Panc1 (cell line): Measurements from ENCODE around the gene OARD1. TPM values are rescaled to one million over a fixed set of nuclear protein-coding genes. Genes with fewer than 3 reads are reported as not detected.

Source experiments
- ATAC-seq: fragments of 200-7000 bp; cut with Tn5 transposase; 2 replicates; pipeline ENCODE4 v1.9.1; 2020; ENCODE audit warnings: mild to moderate bottlenecking, moderate library complexity
- BruUV-seq: library from RNA; stranded (reverse); fragments of 400-500 nt; replicated peaks from 2 replicates; lab custom pipeline; 2021; lab: Mats Ljungman, UMichigan
- CTCF ChIA-PET: fragments of 300-600 bp; sonication (Branson Sonifier 250); formaldehyde crosslinking; loops from one replicate; lab custom pipeline; 2022; ENCODE audit warnings: antibody characterized with exemption; lab: Charles Lee
- POLR2A ChIA-PET: fragments of 300-600 bp; sonication (Branson Sonifier 250); formaldehyde crosslinking; loops from one replicate; lab custom pipeline; 2022; ENCODE audit warnings: antibody characterized with exemption; lab: Charles Lee
- DNase-seq: peaks from one replicate; pipeline ENCODE4 v3.0.0-alpha.2; 2010; ENCODE audit warnings: low read depth, low spot score
- H3K27ac ChIP-seq: 2 replicates; pipeline ENCODE4 v1.5.1; 2011; ENCODE audit warnings: mild to moderate bottlenecking, low read length, inconsistent platforms
- H3K27me3 ChIP-seq: fragments of 200-500 bp; sonication (Bioruptor generic); 2 replicates; pipeline ENCODE4 v1.6.0; 2014; ENCODE audit warnings: low read length, inconsistent platforms; ENCODE audit not compliant: control insufficient read depth, insufficient read depth
- H3K36me3 ChIP-seq: fragments of 200-500 bp; sonication (Bioruptor generic); 2 replicates; pipeline ENCODE4 v1.5.1; 2014; ENCODE audit warnings: inconsistent platforms, mild to moderate bottlenecking, low read length, moderate library complexity; ENCODE audit not compliant: control insufficient read depth, insufficient read depth
- H3K4me1 ChIP-seq: 2 replicates; pipeline ENCODE4 v1.5.1; 2011; ENCODE audit warnings: inconsistent platforms, mild to moderate bottlenecking, low read length, moderate library complexity; ENCODE audit not compliant: control insufficient read depth, insufficient read depth
- H3K4me3 ChIP-seq, 2 experiments: 2 replicates each; pipeline ENCODE4 v1.5.1; 2011 to 2012; ENCODE audit warnings: low read depth in 2 of 2, low read length in 2 of 2, mild to moderate bottlenecking in 2 of 2, inconsistent platforms in 1 of 2, moderate library complexity in 1 of 2
- H3K9me3 ChIP-seq: fragments of 200-500 bp; sonication (Bioruptor generic); 2 replicates; pipeline ENCODE4 v1.5.1; 2014; ENCODE audit warnings: low read depth, mild to moderate bottlenecking, inconsistent platforms, low read length, moderate library complexity; ENCODE audit not compliant: control insufficient read depth, insufficient read depth
- POLR2AphosphoS5 ChIP-seq: IDR thresholded peaks from 2 replicates; pipeline ENCODE4 v1.6.1; 2012; ENCODE audit warnings: mild to moderate bottlenecking, low read depth, low read length, moderate library complexity
- SIN3A ChIP-seq: IDR thresholded peaks from 2 replicates; pipeline ENCODE4 v1.6.1; 2012; ENCODE audit warnings: low read depth, mild to moderate bottlenecking, low read length, moderate library complexity, borderline replicate concordance; ENCODE audit not compliant: insufficient read depth
- TCF7L2 ChIP-seq: IDR thresholded peaks from 2 replicates; pipeline ENCODE4 v1.6.1; 2011; ENCODE audit warnings: mild to moderate bottlenecking, low read depth, low read length, inconsistent platforms
- in situ Hi-C: cut with HindIII; loops from 2 replicates; pipeline ENCODE4 v1.10.0; 2016; ENCODE audit warnings: low sequenced_read_pairs, low pct_unique_long_range_greater_than_20kb
- intact Hi-C: fragments of 100-400 bp; cut with micrococcal nuclease; formaldehyde crosslinking; loops from one replicate; pipeline ENCODE4 v1.10.0; 2022; ENCODE audit not compliant: unreplicated experiment
- total RNA-seq: library from RNA; stranded (reverse); gene quantifications from one replicate; pipeline ENCODE4 v1.2.1, GENCODE V29; 2021; ENCODE audit not compliant: unreplicated experiment
- TF ChIP-seq, protein P1 (sequence below), 2 experiments: IDR thresholded peaks; 2 replicates each; pipeline ENCODE4 v1.6.1; 2011 to 2012; ENCODE audit warnings: low read depth in 2 of 2, control low read depth in 1 of 2, low read length in 1 of 2, mild to moderate bottlenecking in 1 of 2, moderate library complexity in 1 of 2; ENCODE audit not compliant: insufficient read depth in 1 of 2
- TF ChIP-seq, protein P2 (sequence below): fragments of 450-650 bp; IDR thresholded peaks from 2 replicates; pipeline ENCODE4 v1.5.1; 2017; ENCODE audit warnings: mild to moderate bottlenecking

The OARD1 gene
- total RNA-seq, 1 experiment from 2014 or later = 18.2 TPM

DNA sequence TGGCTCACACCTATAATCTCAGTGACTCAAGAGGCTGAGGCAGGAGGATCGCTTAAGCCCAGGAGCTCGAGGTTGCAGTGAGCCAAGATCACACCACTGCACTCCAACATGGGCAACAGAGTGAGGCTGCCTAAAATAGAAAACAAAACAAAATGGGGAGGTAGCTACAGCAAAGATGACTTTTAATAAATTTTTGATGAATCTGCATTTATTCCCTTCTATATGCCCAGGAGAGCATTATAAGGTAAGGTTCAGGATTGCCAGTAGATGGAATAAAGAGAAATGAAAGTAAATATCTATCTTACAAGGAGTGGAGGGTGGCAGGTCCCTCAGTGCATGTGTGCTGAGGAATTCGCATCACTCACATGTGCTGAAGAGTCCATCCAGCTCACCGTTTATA lies 57.4 kb downstream of the OARD1 start:
- TF ChIP-seq TCF7L2 (no peak), POLR2AphosphoS5 (no peak), SIN3A (no peak)
- TF ChIP-seq, protein P1, sequence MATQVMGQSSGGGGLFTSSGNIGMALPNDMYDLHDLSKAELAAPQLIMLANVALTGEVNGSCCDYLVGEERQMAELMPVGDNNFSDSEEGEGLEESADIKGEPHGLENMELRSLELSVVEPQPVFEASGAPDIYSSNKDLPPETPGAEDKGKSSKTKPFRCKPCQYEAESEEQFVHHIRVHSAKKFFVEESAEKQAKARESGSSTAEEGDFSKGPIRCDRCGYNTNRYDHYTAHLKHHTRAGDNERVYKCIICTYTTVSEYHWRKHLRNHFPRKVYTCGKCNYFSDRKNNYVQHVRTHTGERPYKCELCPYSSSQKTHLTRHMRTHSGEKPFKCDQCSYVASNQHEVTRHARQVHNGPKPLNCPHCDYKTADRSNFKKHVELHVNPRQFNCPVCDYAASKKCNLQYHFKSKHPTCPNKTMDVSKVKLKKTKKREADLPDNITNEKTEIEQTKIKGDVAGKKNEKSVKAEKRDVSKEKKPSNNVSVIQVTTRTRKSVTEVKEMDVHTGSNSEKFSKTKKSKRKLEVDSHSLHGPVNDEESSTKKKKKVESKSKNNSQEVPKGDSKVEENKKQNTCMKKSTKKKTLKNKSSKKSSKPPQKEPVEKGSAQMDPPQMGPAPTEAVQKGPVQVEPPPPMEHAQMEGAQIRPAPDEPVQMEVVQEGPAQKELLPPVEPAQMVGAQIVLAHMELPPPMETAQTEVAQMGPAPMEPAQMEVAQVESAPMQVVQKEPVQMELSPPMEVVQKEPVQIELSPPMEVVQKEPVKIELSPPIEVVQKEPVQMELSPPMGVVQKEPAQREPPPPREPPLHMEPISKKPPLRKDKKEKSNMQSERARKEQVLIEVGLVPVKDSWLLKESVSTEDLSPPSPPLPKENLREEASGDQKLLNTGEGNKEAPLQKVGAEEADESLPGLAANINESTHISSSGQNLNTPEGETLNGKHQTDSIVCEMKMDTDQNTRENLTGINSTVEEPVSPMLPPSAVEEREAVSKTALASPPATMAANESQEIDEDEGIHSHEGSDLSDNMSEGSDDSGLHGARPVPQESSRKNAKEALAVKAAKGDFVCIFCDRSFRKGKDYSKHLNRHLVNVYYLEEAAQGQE (IDR thresholded peaks at IDR 0.05; ENCODE audit: insufficient read depth in 1 of 2, low read depth in 2 of 2, low read length in 1 of 2) = no peak
- TF ChIP-seq, protein P2, sequence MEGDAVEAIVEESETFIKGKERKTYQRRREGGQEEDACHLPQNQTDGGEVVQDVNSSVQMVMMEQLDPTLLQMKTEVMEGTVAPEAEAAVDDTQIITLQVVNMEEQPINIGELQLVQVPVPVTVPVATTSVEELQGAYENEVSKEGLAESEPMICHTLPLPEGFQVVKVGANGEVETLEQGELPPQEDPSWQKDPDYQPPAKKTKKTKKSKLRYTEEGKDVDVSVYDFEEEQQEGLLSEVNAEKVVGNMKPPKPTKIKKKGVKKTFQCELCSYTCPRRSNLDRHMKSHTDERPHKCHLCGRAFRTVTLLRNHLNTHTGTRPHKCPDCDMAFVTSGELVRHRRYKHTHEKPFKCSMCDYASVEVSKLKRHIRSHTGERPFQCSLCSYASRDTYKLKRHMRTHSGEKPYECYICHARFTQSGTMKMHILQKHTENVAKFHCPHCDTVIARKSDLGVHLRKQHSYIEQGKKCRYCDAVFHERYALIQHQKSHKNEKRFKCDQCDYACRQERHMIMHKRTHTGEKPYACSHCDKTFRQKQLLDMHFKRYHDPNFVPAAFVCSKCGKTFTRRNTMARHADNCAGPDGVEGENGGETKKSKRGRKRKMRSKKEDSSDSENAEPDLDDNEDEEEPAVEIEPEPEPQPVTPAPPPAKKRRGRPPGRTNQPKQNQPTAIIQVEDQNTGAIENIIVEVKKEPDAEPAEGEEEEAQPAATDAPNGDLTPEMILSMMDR = no peak
- no peaks in the 10 kb centered on the region for H3K27me3 ChIP-seq
- no peaks in the 10 kb centered on the region for H3K36me3 ChIP-seq
- intact Hi-C loops = no loop called here
- H3K4me3 ChIP-seq = no peak overlapping the region
- peak overlapping the region; percentile 9; the same call in 1 of the 2 replicates for H3K27ac ChIP-seq
- DNase-seq (no peak), ATAC-seq (no peak)
- in situ Hi-C loops = no loop called here
- POLR2A ChIA-PET = no interaction called here
- no peaks in the 10 kb centered on the region for H3K9me3 ChIP-seq
- no TSS peak for BruUV-seq
- CTCF ChIA-PET = no interaction called here
- H3K4me1 ChIP-seq = peaks cover 16% of the 10 kb centered on the region

Other genes with a start within 250 kb of the OARD1 start
- gene UNC5CL, start 33.1 kb downstream of the OARD1 start, total RNA-seq = 0.36 TPM
- not detected for gene TSPO2, start 29.9 kb downstream of the OARD1 start, total RNA-seq
- not detected for gene APOBEC2, start 19.2 kb downstream of the OARD1 start, total RNA-seq
- gene NFYA, start 618 bp upstream of the OARD1 start, total RNA-seq = 34.7 TPM
- not detected for gene TREML1, start 82.0 kb upstream of the OARD1 start, total RNA-seq
- gene TREM2, start 90.8 kb upstream of the OARD1 start, total RNA-seq = not detected
- gene TREML2, start 128.8 kb upstream of the OARD1 start, total RNA-seq = not detected
- gene TREML4, start 156.0 kb upstream of the OARD1 start, total RNA-seq = not detected
- gene TREM1, start 214.3 kb upstream of the OARD1 start, total RNA-seq = not detected